Thyroid gland (tissue), 4 donors: ENCODE data around the gene SLC5A8. TPM values are rescaled to one million over a fixed set of nuclear protein-coding genes. Genes with fewer than 3 reads are reported as not detected.

ENCODE experiments used
- DNase-seq, 2 donors: peaks; one replicate each; pipeline ENCODE4 v3.0.0-alpha.2; 2019
- H3K27ac ChIP-seq, 3 donors: fragments of 200-600 bp; sonication (generic); 1 replicate in 2 of 3; 2 replicates in 1 of 3; pipeline ENCODE4 v1.5.1; 2016 to 2019; ENCODE audit warnings: mild to moderate bottlenecking in 1 of 3, moderate library complexity in 1 of 3
- H3K27me3 ChIP-seq: fragments of 200-600 bp; sonication (generic); one replicate; pipeline ENCODE4 v1.5.1; 2019
- H3K36me3 ChIP-seq, 2 donors: fragments of 200-600 bp; sonication (generic); one replicate each; pipeline ENCODE4 v1.5.1; 2016 to 2019
- H3K4me1 ChIP-seq, 2 donors: fragments of 200-600 bp; sonication (generic); one replicate each; pipeline ENCODE4 v1.5.1; 2017 to 2019
- H3K4me3 ChIP-seq, 3 donors: fragments of 200-600 bp; sonication (generic); replicated peaks in 1 of 3; 1 replicate in 2 of 3; 2 replicates in 1 of 3; pipeline ENCODE4 v1.5.1; 2016; ENCODE audit warnings: mild to moderate bottlenecking in 1 of 3
- H3K9me3 ChIP-seq: fragments of 200-600 bp; sonication (generic); one replicate; pipeline ENCODE4 v1.5.1; 2017
- POLR2A ChIP-seq, 2 donors: fragments of 450-650 bp; IDR thresholded peaks; one replicate each; pipeline ENCODE4 v1.6.1; 2017; ENCODE audit warnings: antibody characterized with exemption in 2 of 2, mild to moderate bottlenecking in 2 of 2, moderate library complexity in 1 of 2
- WGBS, 2 donors: methylation state at CpG; one replicate each; pipeline ENCODE4 v1.1.5; 2017; 5-methylcytosine and 5-hydroxymethylcytosine counted together
- intact Hi-C: fragments of 100-400 bp; cut with DNase I; formaldehyde crosslinking; loops from one replicate; pipeline ENCODE4 v1.15.1; 2023
- total RNA-seq, 4 donors: library from RNA; depleted of rRNA; stranded (reverse); fragments of >200 nt; gene quantifications; one replicate each; pipeline ENCODE4 v1.2.3, GENCODE V29; 2016
- TF ChIP-seq, protein P1 (sequence below), 6 experiments: fragments of 200-600 bp in 3 of 6; fragments of 450-650 bp in 3 of 6; sonication (generic) in 3 of 6; IDR thresholded peaks; one replicate each; pipeline ENCODE4 v1.5.1; 2016 to 2019; ENCODE audit warnings: antibody characterized with exemption in 6 of 6, mild to moderate bottlenecking in 2 of 6, inconsistent platforms in 1 of 6, moderate library complexity in 1 of 6

The SLC5A8 gene
- total RNA-seq, 4 donors from 2014 or later, result 51.3 to 114 (median 75.9) TPM

DNA sequence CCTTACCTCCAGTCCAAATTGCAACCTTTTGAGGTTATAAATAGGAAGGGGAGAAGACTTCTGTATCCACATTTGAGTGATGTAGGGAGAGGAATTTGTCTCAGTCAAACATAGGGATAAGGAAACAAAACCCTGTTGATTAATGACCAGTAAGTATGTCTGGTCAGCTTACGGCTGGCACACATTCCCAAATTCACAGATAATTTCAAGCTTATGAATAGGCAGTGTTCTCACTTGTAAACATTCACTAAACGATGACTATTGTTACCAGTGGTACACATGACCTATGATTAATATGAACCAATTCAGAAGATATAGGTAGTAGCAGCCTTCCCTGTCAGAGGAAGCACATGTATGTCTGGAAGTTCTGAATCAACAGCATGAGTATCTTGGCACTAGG, 33.0 kb upstream of the SLC5A8 start:
- intact Hi-C loops, result no loop called here
- DNase-seq, result no peak
- H3K36me3 ChIP-seq, result no peaks in the 10 kb centered on the region
- no peaks in the 10 kb centered on the region for H3K9me3 ChIP-seq
- no peaks in the 10 kb centered on the region for H3K27me3 ChIP-seq
- H3K4me3 ChIP-seq, result no peak overlapping the region
- TF ChIP-seq, protein P1, sequence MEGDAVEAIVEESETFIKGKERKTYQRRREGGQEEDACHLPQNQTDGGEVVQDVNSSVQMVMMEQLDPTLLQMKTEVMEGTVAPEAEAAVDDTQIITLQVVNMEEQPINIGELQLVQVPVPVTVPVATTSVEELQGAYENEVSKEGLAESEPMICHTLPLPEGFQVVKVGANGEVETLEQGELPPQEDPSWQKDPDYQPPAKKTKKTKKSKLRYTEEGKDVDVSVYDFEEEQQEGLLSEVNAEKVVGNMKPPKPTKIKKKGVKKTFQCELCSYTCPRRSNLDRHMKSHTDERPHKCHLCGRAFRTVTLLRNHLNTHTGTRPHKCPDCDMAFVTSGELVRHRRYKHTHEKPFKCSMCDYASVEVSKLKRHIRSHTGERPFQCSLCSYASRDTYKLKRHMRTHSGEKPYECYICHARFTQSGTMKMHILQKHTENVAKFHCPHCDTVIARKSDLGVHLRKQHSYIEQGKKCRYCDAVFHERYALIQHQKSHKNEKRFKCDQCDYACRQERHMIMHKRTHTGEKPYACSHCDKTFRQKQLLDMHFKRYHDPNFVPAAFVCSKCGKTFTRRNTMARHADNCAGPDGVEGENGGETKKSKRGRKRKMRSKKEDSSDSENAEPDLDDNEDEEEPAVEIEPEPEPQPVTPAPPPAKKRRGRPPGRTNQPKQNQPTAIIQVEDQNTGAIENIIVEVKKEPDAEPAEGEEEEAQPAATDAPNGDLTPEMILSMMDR (IDR thresholded peaks at IDR 0.05), result no peak
- no peak for TF ChIP-seq POLR2A (IDR thresholded peaks at IDR 0.05)
- no peak overlapping the region for H3K27ac ChIP-seq
- no peaks in the 10 kb centered on the region for H3K4me1 ChIP-seq
- 67 to 86% methylated on average over 2 of the region's 2 CpGs for WGBS, 2 donors

GRCh38 chr12:101238800-101239329, 28.8 kb upstream of the SLC5A8 start:
- H3K36me3 ChIP-seq, result no peaks in the 10 kb centered on the region
- no peaks in the 10 kb centered on the region for H3K27me3 ChIP-seq
- no peak for DNase-seq
- H3K4me1 ChIP-seq, result peaks cover 0 to 6% of the 10 kb centered on the region in 2 donors
- no peaks in the 10 kb centered on the region for H3K9me3 ChIP-seq
- no peak for TF ChIP-seq POLR2A (IDR thresholded peaks at IDR 0.05)
- TF ChIP-seq, protein P1 (IDR thresholded peaks at IDR 0.05), result no peak
- intact Hi-C loops, result no loop called here
- no peak overlapping the region for H3K27ac ChIP-seq
- no peak overlapping the region for H3K4me3 ChIP-seq
- 75 to 83% methylated on average over 2 to 4 of the region's 6 CpGs for WGBS, 2 donors

GRCh38 chr12:101238306-101238705, 28.3 kb upstream of the SLC5A8 start:
- H3K27me3 ChIP-seq, result no peaks in the 10 kb centered on the region
- 79 to 90% methylated on average over 4 of the region's 4 CpGs for WGBS, 2 donors
- peaks cover 0 to 6% of the 10 kb centered on the region in 2 donors for H3K4me1 ChIP-seq
- H3K9me3 ChIP-seq, result no peaks in the 10 kb centered on the region
- no peaks in the 10 kb centered on the region for H3K36me3 ChIP-seq
- H3K27ac ChIP-seq, result no peak overlapping the region
- H3K4me3 ChIP-seq, result no peak overlapping the region
- intact Hi-C loops, result no loop called here
- TF ChIP-seq, protein P1 (IDR thresholded peaks at IDR 0.05), result no peak
- TF ChIP-seq POLR2A (IDR thresholded peaks at IDR 0.05), result no peak
- no peak for DNase-seq

DNA sequence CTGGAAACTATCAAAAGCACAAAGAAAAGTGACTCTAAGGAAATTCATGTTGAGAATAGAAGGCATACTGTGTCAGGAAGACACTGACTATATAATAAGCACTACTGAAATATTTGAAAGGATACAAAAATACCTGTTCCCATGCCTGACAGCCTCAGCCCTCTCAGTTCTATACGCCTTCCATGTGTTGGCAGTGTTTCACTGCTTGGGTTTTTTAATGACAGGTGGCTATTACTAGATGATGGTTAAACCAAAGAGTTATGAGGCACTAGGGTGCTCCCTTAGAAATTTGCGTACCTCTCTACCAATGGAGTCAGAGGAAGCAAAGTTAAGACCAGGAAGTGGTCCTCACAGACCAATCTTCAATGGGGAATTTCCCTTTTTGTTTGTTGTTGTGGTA, 25.6 kb upstream of the SLC5A8 start:
- Histone ChIP-seq H3K9me3 (no peaks in the 10 kb centered on the region), H3K27me3 (no peaks in the 10 kb centered on the region), H3K27ac (no peak overlapping the region), H3K4me3 (no peak overlapping the region), H3K4me1 (peaks cover 0 to 10% of the 10 kb centered on the region in 2 donors), H3K36me3 (no peaks in the 10 kb centered on the region)
- TF ChIP-seq, protein P1 (IDR thresholded peaks at IDR 0.05), result no peak
- no peak for TF ChIP-seq POLR2A (IDR thresholded peaks at IDR 0.05)
- DNase-seq, result no peak
- 87 to 92% methylated on average over 2 of the region's 2 CpGs for WGBS, 2 donors
- intact Hi-C loops, result no loop called here

- intact Hi-C loops, result no loop called here
- no peak overlapping the region for H3K27ac ChIP-seq
- H3K36me3 ChIP-seq, result no peaks in the 10 kb centered on the region
- H3K4me3 ChIP-seq, result no peak overlapping the region
- no peak for DNase-seq
- no peaks in the 10 kb centered on the region for H3K27me3 ChIP-seq
- no peaks in the 10 kb centered on the region for H3K9me3 ChIP-seq
- TF ChIP-seq, protein P1 (IDR thresholded peaks at IDR 0.05), result no peak
- TF ChIP-seq POLR2A (IDR thresholded peaks at IDR 0.05), result no peak
- 85 to 88% methylated on average over 4 of the region's 4 CpGs for WGBS, 2 donors
- peaks cover 6 to 22% of the 10 kb centered on the region in 2 donors for H3K4me1 ChIP-seq
Observed at GRCh38 chr12:101231636-101232035, 21.6 kb upstream of the SLC5A8 start.
